ENCODE measurements around the gene ZCCHC24. TPM values are rescaled to one million over a fixed set of nuclear protein-coding genes. Genes with fewer than 3 reads are reported as not detected.
A peak's percentile ranks its signal among the peaks of the same experiment; 100 is the strongest.

ZCCHC24 gene
- total RNA-seq, 2 experiments from 2014 or later, result 0.98 to 2.2 TPM

GRCh38 chr10:79350407-79351154 is 94.8 kb downstream of the ZCCHC24 start:
- DNase-seq (ENCODE audit: low spot score), result no peak
- ChIA-PET CTCF (ENCODE audit: unreplicated experiment) (interaction anchor here (0.6 kb wide), 1 partner anchor 420 kb away, joined by 3 read pairs; no protein-coding TSS in a partner anchor), POLR2A (interaction anchor here (0.6 to 0.7 kb wide), 2 partner anchors 268 to 1119 kb away, joined by 5 read pairs; no protein-coding TSS in a partner anchor)
- no TSS peak for BruUV-seq (replicated peaks)
- peaks cover 75% of the 10 kb centered on the region for H3K36me3 ChIP-seq (ENCODE audit: insufficient read depth, low read length)
- no peak overlapping the region for H3K4me3 ChIP-seq (ENCODE audit: low read depth, low read length, poor library complexity, severe bottlenecking)
- intact Hi-C loops (cut with micrococcal nuclease; ENCODE audit: unreplicated experiment), result no loop called here
- no peaks in the 10 kb centered on the region for H3K9me2 ChIP-seq (ENCODE audit: insufficient read depth, low read length)
- H2AFZ ChIP-seq (ENCODE audit: low read length), result no peak overlapping the region
- no peak overlapping the region for H3K27ac ChIP-seq (ENCODE audit: low read depth, low read length, poor library complexity, severe bottlenecking)
- TF ChIP-seq CTCF (conservative IDR thresholded peaks at IDR 0.05; ENCODE audit: low read length) (no peak), EZH2phosphoT487 (IDR thresholded peaks at IDR 0.05; ENCODE audit: borderline replicate concordance, low read depth, low read length) (no peak)
- peaks cover 13% of the 10 kb centered on the region for H4K20me1 ChIP-seq (ENCODE audit: insufficient read depth, low read length)
- H3K79me2 ChIP-seq (ENCODE audit: insufficient read depth, low read depth, low read length), result peaks cover 25% of the 10 kb centered on the region
- no peaks in the 10 kb centered on the region for H3K9me3 ChIP-seq (ENCODE audit: low read length)
- H3K4me1 ChIP-seq (ENCODE audit: insufficient read depth, low read length, poor library complexity, severe bottlenecking), result peaks cover 21% of the 10 kb centered on the region
- H3K4me2 ChIP-seq (ENCODE audit: low read length), result no peak overlapping the region

- H3K79me2 ChIP-seq (ENCODE audit: insufficient read depth, low read depth, low read length), result peaks cover 25% of the 10 kb centered on the region
- BruUV-seq (replicated peaks), result no TSS peak
- CTCF ChIA-PET (ENCODE audit: unreplicated experiment), result no interaction called here
- H4K20me1 ChIP-seq (ENCODE audit: insufficient read depth, low read length), result peaks cover 13% of the 10 kb centered on the region
- no peak overlapping the region for H2AFZ ChIP-seq (ENCODE audit: low read length)
- no peak overlapping the region for H3K4me3 ChIP-seq (ENCODE audit: low read depth, low read length, poor library complexity, severe bottlenecking)
- H3K4me2 ChIP-seq (ENCODE audit: low read length), result peak overlapping the region; percentile 80
- H3K27ac ChIP-seq (ENCODE audit: low read depth, low read length, poor library complexity, severe bottlenecking), result no peak overlapping the region
- no peaks in the 10 kb centered on the region for H3K9me2 ChIP-seq (ENCODE audit: insufficient read depth, low read length)
- no peaks in the 10 kb centered on the region for H3K9me3 ChIP-seq (ENCODE audit: low read length)
- TF ChIP-seq CTCF (conservative IDR thresholded peaks at IDR 0.05; ENCODE audit: low read length) (no peak), EZH2phosphoT487 (IDR thresholded peaks at IDR 0.05; ENCODE audit: borderline replicate concordance, low read depth, low read length) (no peak)
- no peak for DNase-seq (ENCODE audit: low spot score)
- POLR2A ChIA-PET, result no interaction called here
- peaks cover 24% of the 10 kb centered on the region for H3K4me1 ChIP-seq (ENCODE audit: insufficient read depth, low read length, poor library complexity, severe bottlenecking)
- peaks cover 68% of the 10 kb centered on the region for H3K36me3 ChIP-seq (ENCODE audit: insufficient read depth, low read length)
- intact Hi-C loops (cut with micrococcal nuclease; ENCODE audit: unreplicated experiment), result no loop called here
Measured at GRCh38 chr10:79349766-79350406, 95.5 kb downstream of the ZCCHC24 start.

- no peak for TF ChIP-seq CTCF (conservative IDR thresholded peaks at IDR 0.05; ENCODE audit: low read length)
- TF ChIP-seq EZH2phosphoT487 (IDR thresholded peaks at IDR 0.05; ENCODE audit: borderline replicate concordance, low read depth, low read length), result no peak
- H3K4me1 ChIP-seq (ENCODE audit: insufficient read depth, low read length, poor library complexity, severe bottlenecking), result peaks cover 30% of the 10 kb centered on the region
- peaks cover 25% of the 10 kb centered on the region for H3K79me2 ChIP-seq (ENCODE audit: insufficient read depth, low read depth, low read length)
- no peaks in the 10 kb centered on the region for H3K9me3 ChIP-seq (ENCODE audit: low read length)
- ChIA-PET CTCF (ENCODE audit: unreplicated experiment) (interaction anchor here (0.6 kb wide), 1 partner anchor 100 kb away, joined by 3 read pairs; no protein-coding TSS in a partner anchor), POLR2A (no interaction called here)
- peak overlapping the region; percentile 80 for H3K4me2 ChIP-seq (ENCODE audit: low read length)
- H4K20me1 ChIP-seq (ENCODE audit: insufficient read depth, low read length), result peaks cover 13% of the 10 kb centered on the region
- H3K27ac ChIP-seq (ENCODE audit: low read depth, low read length, poor library complexity, severe bottlenecking), result no peak overlapping the region
- peak overlapping the region; percentile 96 for H3K4me3 ChIP-seq (ENCODE audit: low read depth, low read length, poor library complexity, severe bottlenecking)
- intact Hi-C loops (cut with micrococcal nuclease; ENCODE audit: unreplicated experiment), result no loop called here
- DNase-seq (ENCODE audit: low spot score), result no peak
- no peaks in the 10 kb centered on the region for H3K9me2 ChIP-seq (ENCODE audit: insufficient read depth, low read length)
- no TSS peak for BruUV-seq (replicated peaks)
- H2AFZ ChIP-seq (ENCODE audit: low read length), result no peak overlapping the region
- peaks cover 60% of the 10 kb centered on the region for H3K36me3 ChIP-seq (ENCODE audit: insufficient read depth, low read length)
Measured at GRCh38 chr10:79349072-79349491, 96.3 kb downstream of the ZCCHC24 start.

All from OCI-LY7 (cell line).